GM12872 (cell line): ENCODE results near the gene RPL19.

Experiments used
- CTCF ChIP-seq: IDR thresholded peaks from 3 replicates; pipeline ENCODE4 v1.5.1; 2011; ENCODE audit warnings: low read depth, mild to moderate bottlenecking, low read length, moderate library complexity; ENCODE audit not compliant: insufficient read depth

Gene RPL19

GRCh38 chr17:39200957-39201510 lies 951 bp downstream of the RPL19 start:
- no peak for TF ChIP-seq CTCF

DNA sequence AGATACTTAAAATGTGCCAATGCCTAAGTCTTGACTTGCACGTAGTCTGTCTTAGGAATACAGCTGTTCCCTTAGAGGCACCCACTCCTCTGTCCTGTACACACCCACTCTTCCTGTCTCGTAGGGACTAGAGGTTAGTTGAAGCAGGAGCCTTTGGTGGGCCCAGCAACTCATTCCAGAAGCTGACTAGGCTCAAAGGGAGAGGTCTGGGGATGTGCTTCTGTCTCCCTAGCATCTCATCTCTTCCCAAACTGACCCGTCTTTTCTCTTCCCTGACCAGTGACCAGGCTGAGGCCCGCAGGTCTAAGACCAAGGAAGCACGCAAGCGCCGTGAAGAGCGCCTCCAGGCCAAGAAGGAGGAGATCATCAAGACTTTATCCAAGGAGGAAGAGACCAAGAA lies 4.2 kb downstream of the RPL19 start:
- TF ChIP-seq CTCF = no peak

GRCh38 chr17:39205112-39205526 lies 5.0 kb downstream of the RPL19 start:
- no peak for TF ChIP-seq CTCF

DNA sequence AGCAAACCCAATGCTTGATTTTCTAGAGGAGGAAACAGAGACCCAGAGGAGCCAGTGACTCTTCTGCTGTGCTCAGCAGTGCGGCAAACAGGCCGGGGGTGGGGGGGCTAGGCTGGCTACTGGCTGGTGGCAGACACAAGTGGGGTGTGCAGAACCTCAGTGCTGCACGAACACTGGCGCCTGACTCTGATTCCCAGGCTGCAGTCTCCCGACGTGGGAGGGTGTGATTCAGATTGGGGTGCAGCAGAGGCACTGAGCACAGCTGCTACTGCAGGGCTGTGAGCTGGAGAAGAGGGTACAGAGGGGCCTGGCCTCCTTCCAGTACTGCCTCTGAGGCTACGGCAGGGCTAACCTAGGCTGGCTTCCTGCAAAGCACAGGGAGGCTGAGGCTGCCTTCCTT lies 8.1 kb downstream of the RPL19 start:
- TF ChIP-seq CTCF = no peak

GRCh38 chr17:39208893-39209292 lies 8.8 kb downstream of the RPL19 start:
- no peak for TF ChIP-seq CTCF

DNA sequence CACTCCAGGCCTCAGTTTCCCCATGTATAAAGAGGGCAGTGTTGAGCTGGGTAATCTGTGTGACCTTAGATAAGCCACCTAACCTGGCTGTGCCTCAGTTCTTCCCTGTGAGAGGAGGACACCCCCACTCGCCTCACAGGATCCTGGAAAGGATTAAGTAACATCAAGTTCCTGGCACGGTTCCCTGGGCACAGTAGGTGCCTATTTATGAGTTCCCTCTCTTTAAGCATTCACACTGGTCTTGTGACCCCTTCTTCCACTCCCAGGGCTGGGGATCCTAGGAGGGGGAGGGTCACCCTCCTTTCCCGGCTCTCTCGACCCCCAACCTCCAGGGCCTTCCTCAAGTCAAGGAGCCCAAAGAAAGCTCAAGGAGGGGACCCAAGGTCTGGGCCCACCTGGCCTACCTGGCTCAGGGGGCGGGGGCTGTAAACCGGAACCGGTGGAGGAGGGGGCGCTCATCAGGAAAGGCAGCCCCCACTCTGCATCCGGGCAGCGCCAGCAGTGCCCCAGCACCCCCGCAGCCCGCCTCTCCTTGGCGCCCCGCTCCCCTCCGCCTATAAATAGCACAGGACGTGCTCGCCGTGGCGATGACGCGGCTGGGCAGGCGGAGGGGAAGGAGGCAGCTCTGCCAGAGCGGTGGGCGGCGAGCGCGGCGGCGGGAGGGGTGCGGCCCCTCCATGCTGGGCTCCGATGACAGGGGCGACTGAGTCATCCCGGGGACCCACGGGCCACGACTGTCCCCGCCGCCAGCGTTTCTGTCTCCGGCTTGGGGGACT lies 9.4 kb downstream of the RPL19 start:
- TF ChIP-seq CTCF = no peak

DNA sequence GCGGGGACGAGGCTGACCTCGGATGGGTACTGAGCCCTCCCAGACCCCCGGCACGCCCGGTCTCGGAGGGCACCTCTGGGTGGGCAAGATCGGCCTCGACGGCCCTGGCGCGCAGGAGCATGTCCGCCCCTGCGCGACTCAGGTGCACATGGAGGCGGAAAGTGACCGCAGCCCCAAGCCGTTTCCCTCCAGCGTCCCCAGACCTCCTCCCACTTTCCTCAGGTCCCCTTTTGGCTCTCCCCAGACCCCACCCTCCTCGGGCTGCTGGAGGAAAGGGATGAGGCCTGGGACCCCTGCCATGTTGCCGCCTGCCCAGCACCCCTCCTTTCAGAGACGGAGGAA lies 10.0 kb downstream of the RPL19 start:
- TF ChIP-seq CTCF = no peak
